Kidney epithelial cell (primary cell): Measurements from ENCODE around the gene PLG. TPM values are rescaled to one million over a fixed set of nuclear protein-coding genes. Genes with fewer than 3 reads are reported as not detected.
A peak's percentile ranks its signal among the peaks of the same experiment; 100 is the strongest.
"Not testable (repeated sequence)": the region's sequence is repeated elsewhere in the genome, so short reads cannot be mapped to it uniquely, and the experiment has no call there.

Source experiments
- DNase-seq: peaks from one replicate; pipeline ENCODE4 v3.0.0-alpha.2; 2010; ENCODE audit warnings: low read depth
- H3K27me3 ChIP-seq: 2 replicates; pipeline ENCODE4 v1.6.0; 2011; ENCODE audit warnings: low read length; ENCODE audit not compliant: control insufficient read depth, insufficient read depth
- H3K36me3 ChIP-seq: 2 replicates; pipeline ENCODE4 v1.5.1; 2011; ENCODE audit warnings: low read length; ENCODE audit not compliant: control insufficient read depth, insufficient read depth
- H3K4me3 ChIP-seq: 2 replicates; pipeline ENCODE4 v1.5.1; 2011; ENCODE audit warnings: low read depth, mild to moderate bottlenecking, control low read depth, low read length
- CTCF ChIP-seq: IDR thresholded peaks from 2 replicates; pipeline ENCODE4 v1.5.1; 2011; ENCODE audit warnings: mild to moderate bottlenecking, moderate library complexity, low read length, control low read depth, inconsistent platforms; ENCODE audit not compliant: insufficient read depth, poor library complexity, severe bottlenecking
- total RNA-seq: library from RNA; depleted of rRNA; stranded (reverse); fragments of >200 nt; gene quantifications from 2 replicates; pipeline ENCODE4 v1.2.3, GENCODE V29; 2015

Gene PLG
- total RNA-seq, 1 donor from 2014 or later, result not detected

- peak; percentile 18 for DNase-seq
- peak; percentile 96 for TF ChIP-seq CTCF
- H3K4me3 ChIP-seq, result peak overlapping the region; percentile 39
- peaks cover 4% of the 10 kb centered on the region for H3K27me3 ChIP-seq
- no peaks in the 10 kb centered on the region for H3K36me3 ChIP-seq
Observed at GRCh38 chr6:160766989-160767646, 65.1 kb downstream of the PLG start.

- Histone ChIP-seq H3K4me3 (no peak overlapping the region), H3K36me3 (no peaks in the 10 kb centered on the region), H3K27me3 (peaks cover 4% of the 10 kb centered on the region)
- DNase-seq, result no peak
- TF ChIP-seq CTCF, result no peak
Observed at GRCh38 chr6:160767647-160768019, 65.6 kb downstream of the PLG start.

GRCh38 chr6:160768101-160768500, 66.1 kb downstream of the PLG start:
- no peak for TF ChIP-seq CTCF
- H3K4me3 ChIP-seq, result no peak overlapping the region
- no peaks in the 10 kb centered on the region for H3K36me3 ChIP-seq
- peaks cover 4% of the 10 kb centered on the region for H3K27me3 ChIP-seq
- no peak for DNase-seq

GRCh38 chr6:160774399-160774798, 72.4 kb downstream of the PLG start:
- H3K4me3 ChIP-seq, result no peak overlapping the region
- no peak for DNase-seq
- TF ChIP-seq CTCF, result no peak

GRCh38 chr6:160775792-160776580, 73.9 kb downstream of the PLG start:
- H3K36me3 ChIP-seq, result no peaks in the 10 kb centered on the region
- H3K4me3 ChIP-seq, result no peak overlapping the region
- no peaks in the 10 kb centered on the region for H3K27me3 ChIP-seq
- no peak for TF ChIP-seq CTCF
- no peak for DNase-seq

More at GRCh38 chr6:160774399-160774798, 72.4 kb downstream of the PLG start:
- no peaks in the 10 kb centered on the region for H3K27me3 ChIP-seq
- H3K36me3 ChIP-seq, result no peaks in the 10 kb centered on the region

GRCh38 chr6:160779095-160779494, 77.1 kb downstream of the PLG start:
- H3K36me3 ChIP-seq, DNase-seq, H3K27me3 ChIP-seq, H3K4me3 ChIP-seq: not testable (repeated sequence)

GRCh38 chr6:160780656-160781055, 78.6 kb downstream of the PLG start:
- DNase-seq, H3K4me3 ChIP-seq, H3K36me3 ChIP-seq, H3K27me3 ChIP-seq: not testable (repeated sequence)
